Astrocyte (in vitro differentiated cells and primary cell): ENCODE measurements around the gene HOMER1.

Source experiments
- EZH2 ChIP-seq: IDR thresholded peaks from 2 replicates; pipeline ENCODE4 v1.6.1; 2012; ENCODE audit warnings: mild to moderate bottlenecking, low read length, inconsistent platforms; ENCODE audit not compliant: insufficient read depth
- TF ChIP-seq, protein P1 (sequence below): IDR thresholded peaks from 2 replicates; pipeline ENCODE4 v1.5.1; 2011; ENCODE audit warnings: low read depth, mild to moderate bottlenecking, inconsistent platforms, low read length, moderate library complexity; ENCODE audit not compliant: insufficient read depth

- TF ChIP-seq, protein P1, sequence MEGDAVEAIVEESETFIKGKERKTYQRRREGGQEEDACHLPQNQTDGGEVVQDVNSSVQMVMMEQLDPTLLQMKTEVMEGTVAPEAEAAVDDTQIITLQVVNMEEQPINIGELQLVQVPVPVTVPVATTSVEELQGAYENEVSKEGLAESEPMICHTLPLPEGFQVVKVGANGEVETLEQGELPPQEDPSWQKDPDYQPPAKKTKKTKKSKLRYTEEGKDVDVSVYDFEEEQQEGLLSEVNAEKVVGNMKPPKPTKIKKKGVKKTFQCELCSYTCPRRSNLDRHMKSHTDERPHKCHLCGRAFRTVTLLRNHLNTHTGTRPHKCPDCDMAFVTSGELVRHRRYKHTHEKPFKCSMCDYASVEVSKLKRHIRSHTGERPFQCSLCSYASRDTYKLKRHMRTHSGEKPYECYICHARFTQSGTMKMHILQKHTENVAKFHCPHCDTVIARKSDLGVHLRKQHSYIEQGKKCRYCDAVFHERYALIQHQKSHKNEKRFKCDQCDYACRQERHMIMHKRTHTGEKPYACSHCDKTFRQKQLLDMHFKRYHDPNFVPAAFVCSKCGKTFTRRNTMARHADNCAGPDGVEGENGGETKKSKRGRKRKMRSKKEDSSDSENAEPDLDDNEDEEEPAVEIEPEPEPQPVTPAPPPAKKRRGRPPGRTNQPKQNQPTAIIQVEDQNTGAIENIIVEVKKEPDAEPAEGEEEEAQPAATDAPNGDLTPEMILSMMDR: no peak
- TF ChIP-seq EZH2: no peak
Measured at GRCh38 chr5:79546782-79547428, 33.0 kb upstream of the HOMER1 start.
